Lung (tissue), 12 donors: ENCODE data around the gene SNCA. TPM values are rescaled to one million over a fixed set of nuclear protein-coding genes. Genes with fewer than 3 reads are reported as not detected.

Source experiments
- ATAC-seq: fragments of 200-7000 bp; cut with Tn5 transposase; one replicate; pipeline ENCODE4 v1.9.1; 2020; ENCODE audit warnings: moderate number of reproducible peaks; ENCODE audit not compliant: insufficient read depth, low FRiP score
- DNase-seq, 3 donors: peaks; one replicate each; pipeline ENCODE4 v3.0.0-alpha.2; 2013 to 2017
- H3K27ac ChIP-seq, 2 donors: one replicate each; pipeline ENCODE4 v1.5.1; 2013; ENCODE audit warnings: mild to moderate bottlenecking in 2 of 2, moderate library complexity in 2 of 2, control low read depth in 1 of 2, inconsistent platforms in 1 of 2, low read depth in 1 of 2, low read length in 1 of 2
- H3K27me3 ChIP-seq, 3 donors: one replicate each; pipeline ENCODE4 v1.5.1; 2013; ENCODE audit warnings: low read length in 2 of 3; ENCODE audit not compliant: control insufficient read depth in 3 of 3, insufficient read depth in 3 of 3
- H3K36me3 ChIP-seq, 4 donors: one replicate each; pipeline ENCODE4 v1.5.1; 2013; ENCODE audit warnings: low read length in 4 of 4, mild to moderate bottlenecking in 1 of 4, moderate library complexity in 1 of 4; ENCODE audit not compliant: control insufficient read depth in 4 of 4, insufficient read depth in 4 of 4
- H3K4me1 ChIP-seq, 5 donors: one replicate each; pipeline ENCODE4 v1.5.1; 2013; ENCODE audit warnings: low read length in 5 of 5, mild to moderate bottlenecking in 2 of 5, moderate library complexity in 1 of 5; ENCODE audit not compliant: control insufficient read depth in 5 of 5, insufficient read depth in 5 of 5
- H3K4me3 ChIP-seq: one replicate; pipeline ENCODE4 v1.5.1; 2013; ENCODE audit warnings: mild to moderate bottlenecking, control low read depth, moderate library complexity
- H3K9ac ChIP-seq, 2 donors: one replicate each; pipeline ENCODE4 v1.5.1; 2013; ENCODE audit warnings: low read length in 2 of 2, control low read depth in 1 of 2; ENCODE audit not compliant: insufficient read depth in 1 of 2
- H3K9me3 ChIP-seq, 4 donors: one replicate each; pipeline ENCODE4 v1.5.1; 2013; ENCODE audit warnings: low read length in 3 of 4, mild to moderate bottlenecking in 1 of 4, moderate library complexity in 1 of 4; ENCODE audit not compliant: control insufficient read depth in 4 of 4, insufficient read depth in 3 of 4
- WGBS, 2 donors: extraction: QIAGEN DNeasy Blood & Tissue Kit; methylation state at CpG; one replicate each; pipeline ENCODE4 v1.1.7; 2013; 5-methylcytosine and 5-hydroxymethylcytosine counted together
- polyA plus RNA-seq, 2 donors: library from polyadenylated mRNA; stranded (reverse); fragments of 200-250 nt; gene quantifications; one replicate each; pipeline ENCODE4 v1.2.1, GENCODE V29; 2013
- total RNA-seq, 2 donors: library from RNA; depleted of rRNA in 1 of 2; stranded (reverse); fragments of >200 nt in 1 of 2; gene quantifications; one replicate each; pipeline ENCODE4 v1.2.1, GENCODE V29; 2014 to 2021
- TF ChIP-seq, protein P1 (sequence below): IDR thresholded peaks from 2 replicates; pipeline ENCODE4 v1.5.1; 2012; ENCODE audit warnings: mild to moderate bottlenecking; ENCODE audit errors: control extremely low read depth, extremely low read depth
- donor health status: control.
- donor health status: control.
- donor health status: Bipolar disorder and iron deficiency.
- donor health status: healthy.
- donor health status: DM: yes; HTN: yes; CAD: no.

The SNCA gene
- total and polyA plus RNA-seq, 4 donors: 7.1 to 60.4 (median 12.3) TPM

DNA sequence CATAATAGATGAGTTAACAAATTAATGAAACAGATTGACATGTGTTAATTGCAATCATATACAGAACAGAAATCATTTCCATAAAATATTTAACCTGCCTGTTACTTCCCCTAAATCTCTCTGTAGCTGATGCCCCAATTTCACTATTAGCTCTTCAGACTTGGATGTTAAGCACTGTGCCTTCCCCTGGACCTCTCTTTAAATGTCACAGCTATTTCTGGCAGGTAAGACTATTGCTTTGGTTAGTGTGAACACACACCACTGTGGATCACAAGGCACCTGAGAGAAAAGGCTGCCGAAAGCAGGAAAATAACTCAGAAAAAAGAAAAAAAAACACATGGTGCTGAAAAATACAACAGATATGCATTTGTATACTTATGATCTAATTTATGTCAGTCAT lies 91.3 kb downstream of the SNCA start:
- no peak for DNase-seq
- H3K4me1 ChIP-seq: peaks cover 0 to 14% (median 0%) of the 10 kb centered on the region in 5 donors
- no peak overlapping the region for H3K4me3 ChIP-seq
- 91 to 94% methylated on average over 1 of the region's 1 CpG for WGBS, 2 donors
- H3K9me3 ChIP-seq: no peaks in the 10 kb centered on the region
- H3K27me3 ChIP-seq: no peaks in the 10 kb centered on the region
- H3K36me3 ChIP-seq: peaks cover 0 to 2% (median 0%) of the 10 kb centered on the region in 4 donors
- TF ChIP-seq, protein P1, sequence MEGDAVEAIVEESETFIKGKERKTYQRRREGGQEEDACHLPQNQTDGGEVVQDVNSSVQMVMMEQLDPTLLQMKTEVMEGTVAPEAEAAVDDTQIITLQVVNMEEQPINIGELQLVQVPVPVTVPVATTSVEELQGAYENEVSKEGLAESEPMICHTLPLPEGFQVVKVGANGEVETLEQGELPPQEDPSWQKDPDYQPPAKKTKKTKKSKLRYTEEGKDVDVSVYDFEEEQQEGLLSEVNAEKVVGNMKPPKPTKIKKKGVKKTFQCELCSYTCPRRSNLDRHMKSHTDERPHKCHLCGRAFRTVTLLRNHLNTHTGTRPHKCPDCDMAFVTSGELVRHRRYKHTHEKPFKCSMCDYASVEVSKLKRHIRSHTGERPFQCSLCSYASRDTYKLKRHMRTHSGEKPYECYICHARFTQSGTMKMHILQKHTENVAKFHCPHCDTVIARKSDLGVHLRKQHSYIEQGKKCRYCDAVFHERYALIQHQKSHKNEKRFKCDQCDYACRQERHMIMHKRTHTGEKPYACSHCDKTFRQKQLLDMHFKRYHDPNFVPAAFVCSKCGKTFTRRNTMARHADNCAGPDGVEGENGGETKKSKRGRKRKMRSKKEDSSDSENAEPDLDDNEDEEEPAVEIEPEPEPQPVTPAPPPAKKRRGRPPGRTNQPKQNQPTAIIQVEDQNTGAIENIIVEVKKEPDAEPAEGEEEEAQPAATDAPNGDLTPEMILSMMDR: no peak
- H3K9ac ChIP-seq: no peak overlapping the region
- no peak for ATAC-seq
- no peak overlapping the region for H3K27ac ChIP-seq

- H3K36me3 ChIP-seq: peaks cover 0 to 2% (median 0%) of the 10 kb centered on the region in 4 donors
- no peaks in the 10 kb centered on the region for H3K27me3 ChIP-seq
- no peaks in the 10 kb centered on the region for H3K9me3 ChIP-seq
- H3K4me3 ChIP-seq: no peak overlapping the region
- H3K4me1 ChIP-seq: peaks cover 0 to 14% (median 0%) of the 10 kb centered on the region in 5 donors
- DNase-seq (no peak), ATAC-seq (no peak)
- no peak overlapping the region for H3K9ac ChIP-seq
- H3K27ac ChIP-seq: no peak overlapping the region
- 81 to 92% methylated on average over 5 of the region's 5 CpGs for WGBS, 2 donors
- TF ChIP-seq, protein P1: no peak
Observed at GRCh38 chr4:89744914-89745313, 92.0 kb downstream of the SNCA start.

- no peaks in the 10 kb centered on the region for H3K27me3 ChIP-seq
- ATAC-seq: no peak
- peaks cover 0 to 2% (median 0%) of the 10 kb centered on the region in 4 donors for H3K36me3 ChIP-seq
- H3K4me3 ChIP-seq: no peak overlapping the region
- H3K9ac ChIP-seq: no peak overlapping the region
- 63 to 69% methylated on average over 3 of the region's 3 CpGs for WGBS, 2 donors
- TF ChIP-seq, protein P1: no peak
- no peak overlapping the region for H3K27ac ChIP-seq
- peaks cover 0 to 9% (median 0%) of the 10 kb centered on the region in 5 donors for H3K4me1 ChIP-seq
- DNase-seq: no peak
- H3K9me3 ChIP-seq: no peaks in the 10 kb centered on the region
Observed at GRCh38 chr4:89741768-89742167, 95.2 kb downstream of the SNCA start.
